ENCODE data around the gene RAD51B.
"Not testable (repeated sequence)": the region's sequence is repeated elsewhere in the genome, so short reads cannot be mapped to it uniquely, and the experiment has no call there.

The RAD51B gene

DNA sequence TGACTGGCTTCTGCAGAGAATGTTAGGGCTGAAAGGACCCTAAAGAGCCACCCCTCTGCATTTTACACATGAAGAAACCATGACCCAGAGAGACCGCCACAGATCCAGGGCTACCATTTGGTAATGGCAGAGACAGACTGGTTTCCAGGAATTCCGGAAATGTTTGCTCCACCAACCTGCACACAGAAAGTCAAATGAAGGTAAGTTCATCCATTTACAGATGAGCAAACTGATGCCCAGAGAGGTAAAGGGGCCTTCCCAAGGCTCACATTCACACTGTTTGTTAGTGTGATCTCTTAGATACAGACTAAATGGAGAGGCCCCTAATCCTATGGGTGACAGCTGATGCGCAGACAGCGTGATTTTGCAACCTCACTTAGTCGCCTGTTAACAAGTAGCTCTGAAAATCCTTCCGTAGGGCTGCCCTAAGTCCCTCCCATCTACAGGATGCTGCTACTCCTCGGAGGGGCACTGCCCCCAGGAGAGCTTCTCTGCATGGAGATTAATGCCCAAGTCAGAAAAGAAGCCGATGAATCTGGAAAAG lies 939.5 kb downstream of the RAD51B start:
- Histone ChIP-seq H3K9me3 (ENCODE audit: insufficient read depth, low read length) (no peaks in the 10 kb centered on the region), H3K27me3 (ENCODE audit: insufficient read depth, insufficient read length) (no peaks in the 10 kb centered on the region), H3K9ac (ENCODE audit: insufficient read length, low read depth) (no peak overlapping the region), H3K36me3 (ENCODE audit: insufficient read depth, insufficient read length, low read length) (no peaks in the 10 kb centered on the region), H3K4me1 (ENCODE audit: insufficient read depth, insufficient read length) (peaks cover 6% of the 10 kb centered on the region), H3K4me3 (ENCODE audit: insufficient read length, low read depth) (no peak overlapping the region)
- no peak for DNase-seq (ENCODE audit: low read depth, low spot score)
- TF ChIP-seq YY1 (IDR thresholded peaks at IDR 0.05; ENCODE audit: insufficient read depth, insufficient read length) (no peak), ZNF274 (IDR thresholded peaks at IDR 0.05; ENCODE audit: low read depth, low read length) (no peak), SUZ12 (IDR thresholded peaks at IDR 0.05; ENCODE audit: extremely low read depth, insufficient read depth, insufficient read length) (no peak)

- Histone ChIP-seq H3K9me3 (ENCODE audit: insufficient read depth, low read length) (no peaks in the 10 kb centered on the region), H3K36me3 (ENCODE audit: insufficient read depth, insufficient read length, low read length) (no peaks in the 10 kb centered on the region), H3K9ac (ENCODE audit: insufficient read length, low read depth) (no peak overlapping the region), H3K4me1 (ENCODE audit: insufficient read depth, insufficient read length) (peaks cover 6% of the 10 kb centered on the region), H3K27me3 (ENCODE audit: insufficient read depth, insufficient read length) (no peaks in the 10 kb centered on the region), H3K4me3 (ENCODE audit: insufficient read length, low read depth) (no peak overlapping the region)
- no peak for DNase-seq (ENCODE audit: low read depth, low spot score)
- TF ChIP-seq ZNF274 (IDR thresholded peaks at IDR 0.05; ENCODE audit: low read depth, low read length) (no peak), YY1 (IDR thresholded peaks at IDR 0.05; ENCODE audit: insufficient read depth, insufficient read length) (no peak), SUZ12 (IDR thresholded peaks at IDR 0.05; ENCODE audit: extremely low read depth, insufficient read depth, insufficient read length) (no peak)
Measured at GRCh38 chr14:68759937-68760336, 940.4 kb downstream of the RAD51B start.

GRCh38 chr14:68760761-68761160 lies 941.2 kb downstream of the RAD51B start:
- H3K4me1 ChIP-seq (ENCODE audit: insufficient read depth, insufficient read length) = peaks cover 6% of the 10 kb centered on the region
- H3K36me3 ChIP-seq (ENCODE audit: insufficient read depth, insufficient read length, low read length) = no peaks in the 10 kb centered on the region
- no peak overlapping the region for H3K4me3 ChIP-seq (ENCODE audit: insufficient read length, low read depth)
- no peak overlapping the region for H3K9ac ChIP-seq (ENCODE audit: insufficient read length, low read depth)
- TF ChIP-seq ZNF274 (IDR thresholded peaks at IDR 0.05; ENCODE audit: low read depth, low read length) (no peak), SUZ12 (IDR thresholded peaks at IDR 0.05; ENCODE audit: extremely low read depth, insufficient read depth, insufficient read length) (no peak), YY1 (IDR thresholded peaks at IDR 0.05; ENCODE audit: insufficient read depth, insufficient read length) (no peak)
- no peaks in the 10 kb centered on the region for H3K27me3 ChIP-seq (ENCODE audit: insufficient read depth, insufficient read length)
- DNase-seq (ENCODE audit: low read depth, low spot score) = no peak
- H3K9me3 ChIP-seq (ENCODE audit: insufficient read depth, low read length) = no peaks in the 10 kb centered on the region

DNA sequence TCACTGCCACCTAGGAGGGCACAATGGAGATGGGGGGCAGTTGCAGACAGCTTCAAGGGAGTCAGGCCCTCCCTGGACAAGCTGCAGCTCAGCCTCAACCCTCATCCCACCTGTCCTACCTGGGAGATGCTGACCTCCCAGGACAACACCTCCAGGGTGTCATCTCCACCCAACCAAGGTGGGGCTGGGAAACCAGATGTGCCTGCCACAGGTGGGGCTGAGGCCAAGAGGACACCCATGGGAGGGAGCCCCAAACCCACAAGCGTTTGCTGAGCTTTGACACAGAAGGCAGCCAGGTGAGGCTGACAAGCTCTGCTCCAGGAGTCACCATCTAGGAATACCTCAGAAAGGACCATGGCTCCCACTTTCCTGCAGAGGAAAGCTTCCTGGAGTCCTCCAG lies 941.8 kb downstream of the RAD51B start:
- Histone ChIP-seq H3K4me1 (ENCODE audit: insufficient read depth, insufficient read length) (peaks cover 6% of the 10 kb centered on the region), H3K9me3 (ENCODE audit: insufficient read depth, low read length) (no peaks in the 10 kb centered on the region), H3K27me3 (ENCODE audit: insufficient read depth, insufficient read length) (no peaks in the 10 kb centered on the region), H3K36me3 (ENCODE audit: insufficient read depth, insufficient read length, low read length) (no peaks in the 10 kb centered on the region), H3K9ac (ENCODE audit: insufficient read length, low read depth) (no peak overlapping the region), H3K4me3 (ENCODE audit: insufficient read length, low read depth) (no peak overlapping the region)
- no peak for DNase-seq (ENCODE audit: low read depth, low spot score)
- no peak for TF ChIP-seq YY1 (IDR thresholded peaks at IDR 0.05; ENCODE audit: insufficient read depth, insufficient read length)

DNA sequence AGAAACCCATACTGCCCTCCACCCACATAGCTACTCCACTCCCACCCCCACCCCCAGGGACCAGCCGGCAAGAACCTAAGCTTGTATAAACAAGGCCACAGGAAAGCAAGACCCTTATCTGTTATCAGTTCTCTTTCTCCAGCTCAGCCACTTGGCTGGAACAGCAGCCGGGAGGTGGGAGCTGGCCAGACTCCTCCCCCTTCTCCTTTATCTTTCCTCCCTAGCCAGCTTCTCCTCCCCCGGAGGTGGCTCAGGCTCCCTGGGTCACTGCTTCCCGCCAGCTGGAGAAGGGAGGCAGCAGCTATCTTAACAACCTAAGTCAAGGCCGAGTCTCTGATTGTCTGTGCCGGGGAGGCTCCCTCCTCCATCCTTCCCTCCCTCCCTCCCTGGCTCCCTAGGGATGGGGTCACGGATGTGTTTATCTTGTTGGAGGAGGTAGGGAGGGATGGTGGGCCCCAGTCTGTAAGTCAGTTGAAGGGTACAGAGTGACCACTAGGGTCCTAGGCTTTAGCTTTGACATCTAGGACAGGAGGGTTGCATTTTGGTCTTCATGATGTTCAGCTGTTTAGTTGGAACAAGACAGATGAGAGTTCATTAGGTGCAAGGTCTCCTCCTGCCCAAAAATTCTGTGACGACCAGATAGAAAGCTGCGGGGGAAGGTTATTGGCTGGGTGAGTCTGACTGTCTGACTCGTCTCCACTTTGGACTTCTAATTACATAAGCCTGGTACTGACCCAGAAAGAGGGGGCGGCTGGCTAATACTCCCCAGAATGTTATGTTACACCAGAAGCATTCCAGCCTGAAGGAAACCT lies 943.6 kb downstream of the RAD51B start:
- TF ChIP-seq ZNF274 (IDR thresholded peaks at IDR 0.05; ENCODE audit: low read depth, low read length) (no peak), YY1 (IDR thresholded peaks at IDR 0.05; ENCODE audit: insufficient read depth, insufficient read length) (no peak), SUZ12 (IDR thresholded peaks at IDR 0.05; ENCODE audit: extremely low read depth, insufficient read depth, insufficient read length) (no peak)
- no peaks in the 10 kb centered on the region for H3K36me3 ChIP-seq (ENCODE audit: insufficient read depth, insufficient read length, low read length)
- no peaks in the 10 kb centered on the region for H3K27me3 ChIP-seq (ENCODE audit: insufficient read depth, insufficient read length)
- peaks cover 6% of the 10 kb centered on the region for H3K4me1 ChIP-seq (ENCODE audit: insufficient read depth, insufficient read length)
- H3K9ac ChIP-seq (ENCODE audit: insufficient read length, low read depth) = no peak overlapping the region
- H3K4me3 ChIP-seq (ENCODE audit: insufficient read length, low read depth) = no peak overlapping the region
- peak; percentile 36 for DNase-seq (ENCODE audit: low read depth, low spot score)
- H3K9me3 ChIP-seq (ENCODE audit: insufficient read depth, low read length) = no peaks in the 10 kb centered on the region

DNA sequence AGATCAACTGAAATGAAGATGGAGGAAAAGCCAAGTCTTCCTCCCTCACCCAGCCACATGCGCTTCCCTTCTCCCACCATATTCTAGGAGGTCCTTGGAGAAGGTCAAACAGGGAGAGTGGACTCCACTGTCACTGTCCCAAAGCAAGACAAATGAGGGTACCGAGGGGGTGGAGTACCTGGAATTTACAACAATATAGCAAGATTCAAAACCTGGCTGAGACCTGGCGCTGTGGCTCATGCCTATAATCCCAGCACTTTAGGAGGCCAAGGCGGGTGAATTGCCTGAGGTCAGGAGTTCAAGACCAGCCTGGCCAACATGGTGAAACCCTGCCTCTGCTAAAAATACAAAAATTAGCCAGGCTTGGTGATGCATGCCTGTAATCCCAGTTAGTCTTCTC lies 944.3 kb downstream of the RAD51B start:
- not testable (repeated sequence) for H3K9ac ChIP-seq (ENCODE audit: insufficient read length, low read depth); H3K9me3 ChIP-seq (ENCODE audit: insufficient read depth, low read length); DNase-seq (ENCODE audit: low read depth, low spot score); H3K27me3 ChIP-seq (ENCODE audit: insufficient read depth, insufficient read length); H3K36me3 ChIP-seq (ENCODE audit: insufficient read depth, insufficient read length, low read length); H3K4me1 ChIP-seq (ENCODE audit: insufficient read depth, insufficient read length); H3K4me3 ChIP-seq (ENCODE audit: insufficient read length, low read depth)

DNA sequence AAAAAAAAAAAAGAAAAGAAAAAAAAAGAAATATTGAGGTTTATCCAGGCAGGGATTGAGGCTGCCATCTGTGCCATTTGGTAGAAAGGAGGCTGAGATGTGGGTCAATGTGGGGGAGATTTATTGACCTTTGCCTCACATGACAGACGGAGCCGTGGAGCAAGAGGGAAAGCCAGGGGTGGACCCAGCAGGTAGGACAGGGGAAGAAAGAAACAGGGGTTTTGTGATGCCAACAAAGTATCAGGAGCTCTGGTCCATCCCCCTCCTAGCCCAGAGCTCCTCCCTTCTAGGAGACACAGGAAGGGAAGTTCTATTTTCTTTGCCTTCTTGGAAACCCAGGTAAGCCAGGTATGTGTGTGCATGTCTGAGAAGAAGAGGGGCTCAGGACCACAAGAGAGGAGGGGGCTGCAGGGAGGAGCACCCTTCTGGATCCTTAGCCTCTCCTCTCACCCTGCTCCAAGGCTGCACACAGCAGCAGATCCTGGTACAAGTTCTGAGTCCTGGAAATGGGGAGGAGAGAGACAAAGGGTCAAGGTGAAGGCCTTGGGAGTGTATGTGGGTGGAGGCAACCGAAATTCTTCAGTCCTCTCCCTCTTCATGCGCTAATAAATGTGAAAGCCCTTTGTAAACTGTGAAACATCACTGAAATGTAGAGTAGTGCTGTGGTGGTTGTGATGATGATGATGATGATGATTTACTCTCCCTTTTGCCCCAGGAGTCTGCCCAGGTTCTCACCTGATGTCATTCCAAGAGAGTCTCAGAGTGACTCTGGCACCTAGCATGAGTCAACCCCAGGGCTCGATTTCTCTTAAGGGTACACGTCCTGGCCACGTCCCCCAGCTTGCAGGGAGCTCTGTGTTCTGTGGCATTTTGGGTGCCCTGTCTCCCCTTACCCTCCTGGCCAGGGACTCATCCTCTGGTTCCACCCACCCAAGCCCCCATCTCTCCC lies 947.0 kb downstream of the RAD51B start:
- Histone ChIP-seq H3K36me3 (ENCODE audit: insufficient read depth, insufficient read length, low read length) (no peaks in the 10 kb centered on the region), H3K9ac (ENCODE audit: insufficient read length, low read depth) (no peak overlapping the region), H3K27me3 (ENCODE audit: insufficient read depth, insufficient read length) (no peaks in the 10 kb centered on the region), H3K4me1 (ENCODE audit: insufficient read depth, insufficient read length) (peaks cover 6% of the 10 kb centered on the region), H3K4me3 (ENCODE audit: insufficient read length, low read depth) (no peak overlapping the region), H3K9me3 (ENCODE audit: insufficient read depth, low read length) (no peaks in the 10 kb centered on the region)
- no peak for DNase-seq (ENCODE audit: low read depth, low spot score)
- TF ChIP-seq SUZ12 (IDR thresholded peaks at IDR 0.05; ENCODE audit: extremely low read depth, insufficient read depth, insufficient read length) (no peak), ZNF274 (IDR thresholded peaks at IDR 0.05; ENCODE audit: low read depth, low read length) (no peak), YY1 (IDR thresholded peaks at IDR 0.05; ENCODE audit: insufficient read depth, insufficient read length) (no peak)
